Kidney (tissue), 14 donors: ENCODE measurements around the gene LSAMP. TPM values are rescaled to one million over a fixed set of nuclear protein-coding genes. Genes with fewer than 3 reads are reported as not detected.

Experiments used
- DNase-seq, 5 donors: peaks; one replicate each; pipeline ENCODE4 v3.0.0-alpha.2; 2013 to 2020
- FAIRE-seq: peaks from 2 replicates; lab custom pipeline; 2012; peaks lifted over from hg19 to GRCh38; lab: Jason Lieb, UNC
- H3K27ac ChIP-seq, 2 donors: one replicate each; pipeline ENCODE4 v1.7.0; 2013; ENCODE audit warnings: low read depth in 2 of 2, low read length in 2 of 2, inconsistent platforms in 1 of 2
- H3K27me3 ChIP-seq: one replicate; pipeline ENCODE4 v1.7.1; 2013; ENCODE audit warnings: low read length, inconsistent platforms; ENCODE audit not compliant: control insufficient read depth, insufficient read depth
- H3K36me3 ChIP-seq, 3 donors: one replicate each; pipeline versions ENCODE4 v1.7.0 to v1.7.1; 2013; ENCODE audit warnings: low read length in 3 of 3, control low read depth in 1 of 3, inconsistent platforms in 1 of 3; ENCODE audit not compliant: insufficient read depth in 3 of 3, control insufficient read depth in 2 of 3
- H3K4me1 ChIP-seq, 3 donors: one replicate each; pipeline versions ENCODE4 v1.7.0 to v1.7.1; 2013; ENCODE audit warnings: low read length in 3 of 3, inconsistent platforms in 1 of 3, low read depth in 1 of 3; ENCODE audit not compliant: control insufficient read depth in 2 of 3, insufficient read depth in 2 of 3
- H3K4me3 ChIP-seq, 3 donors: one replicate each; pipeline versions ENCODE4 v1.7.0 to v1.8.1; 2013; ENCODE audit warnings: low read length in 3 of 3, control low read depth in 1 of 3, inconsistent platforms in 1 of 3
- H3K9ac ChIP-seq, 3 donors: one replicate each; pipeline versions ENCODE4 v1.7.0 to v1.7.1; 2013; ENCODE audit warnings: low read length in 3 of 3, control low read depth in 1 of 3, inconsistent platforms in 1 of 3
- H3K9me3 ChIP-seq, 3 donors: one replicate each; pipeline versions ENCODE4 v1.7.0 to v1.7.1; 2013; ENCODE audit warnings: low read length in 3 of 3, control low read depth in 1 of 3, inconsistent platforms in 1 of 3; ENCODE audit not compliant: control insufficient read depth in 2 of 3, insufficient read depth in 1 of 3
- CTCF ChIP-seq: IDR thresholded peaks from 3 replicates; pipeline ENCODE4 v1.5.1; 2012; ENCODE audit warnings: mild to moderate bottlenecking, moderate library complexity, borderline replicate concordance; ENCODE audit not compliant: insufficient read depth; ENCODE audit errors: extremely low read depth
- intact Hi-C: fragments of 100-400 bp; cut with DNase I; formaldehyde crosslinking; loops from one replicate; pipeline ENCODE4 v1.11.1; 2022
- polyA plus RNA-seq: library from polyadenylated mRNA; stranded (reverse); fragments of 350-450 nt; fragmentation: Illumina TruSeq; extraction: RNeasy Lipid Tissue Mini Kit (QIAGEN cat#74804); gene quantifications from one replicate; pipeline ENCODE4 v1.2.3, GENCODE V29; 2014; ENCODE audit warnings: low read depth, low replicate concordance; ENCODE audit not compliant: insufficient read depth
- total RNA-seq: library from RNA; stranded (reverse); fragmentation: NEBNext Ultra II Directional; extraction: Animal tissue kit (Norgen Biotek cat#: 25700); gene quantifications from one replicate; pipeline ENCODE4 v1.2.1, GENCODE V29; 2021
- donor health status: control.
- donor health status: control.
- donor health status: control.
- donor health status: control.
- donor health status: control.
- donor health status: DM: yes; HTN: yes; CAD: no.
- donor health status: Normal renal cell carcinoma (clear cell type).

LSAMP gene
- total and polyA plus RNA-seq, 2 donors from 2014 or later, result 1.4 to 3.5 TPM

- no peak for FAIRE-seq
Measured at GRCh38 chr3:115905871-115906270, 539.4 kb downstream of the LSAMP start.

DNA sequence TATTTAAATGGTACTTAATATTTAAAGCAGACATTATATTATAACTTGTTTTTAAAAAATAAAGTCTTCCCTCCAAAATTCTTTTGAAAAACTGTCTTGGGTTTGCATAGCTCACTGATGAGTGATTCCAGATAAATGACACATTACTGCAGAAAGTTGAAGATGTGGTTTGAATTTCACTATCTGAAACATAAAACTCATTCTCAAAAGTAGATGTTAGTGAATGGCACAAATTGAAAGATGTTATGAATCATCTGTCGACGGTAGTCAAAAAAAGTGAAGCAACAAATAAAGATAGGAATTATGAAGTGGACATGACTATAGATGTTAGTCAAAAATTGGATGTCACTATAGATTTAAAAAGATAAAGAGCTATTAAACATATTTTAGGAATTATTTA is 541.4 kb downstream of the LSAMP start:
- FAIRE-seq, result no peak
- no peak for TF ChIP-seq CTCF
- no peak for DNase-seq
- no peaks in the 10 kb centered on the region for H3K4me1 ChIP-seq
- H3K36me3 ChIP-seq, result no peaks in the 10 kb centered on the region
- H3K27ac ChIP-seq, result no peak overlapping the region
- intact Hi-C loops, result no loop called here
- no peak overlapping the region for H3K4me3 ChIP-seq
- no peaks in the 10 kb centered on the region for H3K9me3 ChIP-seq
- H3K27me3 ChIP-seq, result no peaks in the 10 kb centered on the region
- H3K9ac ChIP-seq, result no peak overlapping the region

More at GRCh38 chr3:115905871-115906270, 539.4 kb downstream of the LSAMP start:
- DNase-seq, result no peak
- no peak overlapping the region for H3K27ac ChIP-seq
- no peaks in the 10 kb centered on the region for H3K4me1 ChIP-seq
- no peaks in the 10 kb centered on the region for H3K9me3 ChIP-seq
- H3K27me3 ChIP-seq, result no peaks in the 10 kb centered on the region
- H3K9ac ChIP-seq, result no peak overlapping the region
- no peak for TF ChIP-seq CTCF
- no peaks in the 10 kb centered on the region for H3K36me3 ChIP-seq
- intact Hi-C loops, result no loop called here
- no peak overlapping the region for H3K4me3 ChIP-seq

GRCh38 chr3:115901008-115901407 is 544.3 kb downstream of the LSAMP start:
- H3K27ac ChIP-seq, result no peak overlapping the region
- no peak for TF ChIP-seq CTCF
- H3K27me3 ChIP-seq, result no peaks in the 10 kb centered on the region
- no peak overlapping the region for H3K4me3 ChIP-seq
- DNase-seq, result no peak
- no peaks in the 10 kb centered on the region for H3K36me3 ChIP-seq
- H3K4me1 ChIP-seq, result no peaks in the 10 kb centered on the region
- FAIRE-seq, result no peak
- intact Hi-C loops, result no loop called here
- no peak overlapping the region for H3K9ac ChIP-seq
- no peaks in the 10 kb centered on the region for H3K9me3 ChIP-seq

- no peaks in the 10 kb centered on the region for H3K4me1 ChIP-seq
- no peaks in the 10 kb centered on the region for H3K36me3 ChIP-seq
- H3K9ac ChIP-seq, result no peak overlapping the region
- intact Hi-C loops, result no loop called here
- no peaks in the 10 kb centered on the region for H3K27me3 ChIP-seq
- FAIRE-seq (no peak), DNase-seq (no peak)
- no peak for TF ChIP-seq CTCF
- H3K4me3 ChIP-seq, result no peak overlapping the region
- H3K27ac ChIP-seq, result no peak overlapping the region
- H3K9me3 ChIP-seq, result no peaks in the 10 kb centered on the region
Measured at GRCh38 chr3:115899535-115899934, 545.8 kb downstream of the LSAMP start.
